Stimulated activated CD8-positive, alpha-beta memory T cell treated with anti-CD3 and anti-CD28 coated beads, Interleukin-15, amount 100 ng/mL, for 1 hour (primary cell): Measurements from ENCODE around the gene GINS3.

Experiments
- DNase-seq: peaks from one replicate; pipeline ENCODE4 v3.0.0-alpha.2; 2020; ENCODE audit warnings: low read depth

GINS3 gene

GRCh38 chr16:58425756-58426494 lies 33.7 kb downstream of the GINS3 start:
- DNase-seq: no peak

- no peak for DNase-seq
Measured at GRCh38 chr16:58426966-58427365, 34.7 kb downstream of the GINS3 start.

GRCh38 chr16:58428621-58429542 lies 36.6 kb downstream of the GINS3 start:
- no peak for DNase-seq

GRCh38 chr16:58430718-58431117 lies 38.4 kb downstream of the GINS3 start:
- DNase-seq: no peak

GRCh38 chr16:58433569-58433951 lies 41.3 kb downstream of the GINS3 start:
- DNase-seq: no peak

GRCh38 chr16:58435779-58436178 lies 43.5 kb downstream of the GINS3 start:
- DNase-seq: no peak

GRCh38 chr16:58440131-58440530 lies 47.9 kb downstream of the GINS3 start:
- DNase-seq: no peak

- DNase-seq: no peak
Measured at GRCh38 chr16:58442547-58442946, 50.3 kb downstream of the GINS3 start.

GRCh38 chr16:58443783-58444182 lies 51.5 kb downstream of the GINS3 start:
- no peak for DNase-seq

GRCh38 chr16:58444265-58444664 lies 52.0 kb downstream of the GINS3 start:
- no peak for DNase-seq

- DNase-seq: no peak
Measured at GRCh38 chr16:58448890-58449289, 56.6 kb downstream of the GINS3 start.

GRCh38 chr16:58449306-58449705 lies 57.0 kb downstream of the GINS3 start:
- DNase-seq: no peak

- DNase-seq: no peak
Measured at GRCh38 chr16:58449768-58450167, 57.5 kb downstream of the GINS3 start.

GRCh38 chr16:58450590-58450989 lies 58.3 kb downstream of the GINS3 start:
- DNase-seq: no peak

GRCh38 chr16:58451265-58451689 lies 59.0 kb downstream of the GINS3 start:
- DNase-seq: no peak

- DNase-seq: no peak
Measured at GRCh38 chr16:58451945-58452401, 59.7 kb downstream of the GINS3 start.

GRCh38 chr16:58452640-58453039 lies 60.4 kb downstream of the GINS3 start:
- no peak for DNase-seq

GRCh38 chr16:58454178-58454577 lies 61.9 kb downstream of the GINS3 start:
- DNase-seq: no peak

GRCh38 chr16:58454856-58455255 lies 62.6 kb downstream of the GINS3 start:
- DNase-seq: no peak
